Ishikawa (cell line): ENCODE measurements around the gene SLC25A2.

Experiments used
- CEBPB ChIP-seq: IDR thresholded peaks from 2 replicates; pipeline ENCODE4 v1.6.1; 2012
- CREB1 ChIP-seq: IDR thresholded peaks from 2 replicates; pipeline ENCODE4 v1.6.1; 2012; ENCODE audit warnings: low read depth
- EGR1 ChIP-seq: IDR thresholded peaks from 2 replicates; pipeline ENCODE4 v1.6.1; 2012
- EP300 ChIP-seq: IDR thresholded peaks from 2 replicates; pipeline ENCODE4 v1.6.1; 2012; ENCODE audit warnings: borderline replicate concordance
- FOXM1 ChIP-seq: IDR thresholded peaks from 2 replicates; pipeline ENCODE4 v1.6.1; 2012; ENCODE audit warnings: low read depth, borderline replicate concordance
- NFIC ChIP-seq: IDR thresholded peaks from 2 replicates; pipeline ENCODE4 v1.6.1; 2012
- RAD21 ChIP-seq: IDR thresholded peaks from 2 replicates; pipeline ENCODE4 v1.6.1; 2012; ENCODE audit warnings: low read depth
- TAF1 ChIP-seq: IDR thresholded peaks from 2 replicates; pipeline ENCODE4 v1.6.1; 2012; ENCODE audit warnings: low read depth, mild to moderate bottlenecking
- TCF12 ChIP-seq: IDR thresholded peaks from 2 replicates; pipeline ENCODE4 v1.6.1; 2012; ENCODE audit warnings: low read depth
- TEAD4 ChIP-seq: IDR thresholded peaks from 2 replicates; pipeline ENCODE4 v1.6.1; 2012
- YY1 ChIP-seq: IDR thresholded peaks from 2 replicates; pipeline ENCODE4 v1.6.1; 2012; ENCODE audit warnings: low read depth
- ZBTB7A ChIP-seq: IDR thresholded peaks from 2 replicates; pipeline ENCODE4 v1.6.1; 2012; ENCODE audit warnings: low read depth
- TF ChIP-seq, protein P1 (sequence below): IDR thresholded peaks from 2 replicates; pipeline ENCODE4 v1.6.1; 2012; ENCODE audit warnings: low read depth, mild to moderate bottlenecking
- TF ChIP-seq, protein P2 (sequence below): IDR thresholded peaks from 2 replicates; pipeline ENCODE4 v1.6.1; 2012

DNA sequence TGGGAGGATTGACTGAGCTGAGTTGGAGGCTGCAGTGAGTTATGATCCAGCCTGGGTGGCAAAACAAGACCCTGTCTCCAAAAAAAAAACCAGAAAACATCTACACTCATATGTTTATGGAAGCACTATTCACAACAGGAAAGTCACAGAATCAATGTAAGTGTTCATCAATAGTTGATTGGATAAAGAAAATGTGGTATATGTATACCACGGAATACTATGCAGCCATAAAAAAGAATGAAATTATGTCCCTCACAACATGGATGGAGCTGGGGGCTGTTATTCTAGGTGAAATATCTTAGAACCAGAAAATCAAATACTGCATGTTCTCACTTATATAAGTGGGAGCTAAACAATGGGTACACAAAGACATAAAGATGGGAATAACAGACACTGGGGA is 2.8 kb upstream of the SLC25A2 start:
- TF ChIP-seq TEAD4 (no peak), CEBPB (no peak), EP300 (no peak), YY1 (no peak), TAF1 (no peak), TCF12 (no peak), NFIC (no peak), RAD21 (no peak), EGR1 (no peak), CREB1 (no peak), FOXM1 (no peak), ZBTB7A (no peak)
- TF ChIP-seq, protein P1, sequence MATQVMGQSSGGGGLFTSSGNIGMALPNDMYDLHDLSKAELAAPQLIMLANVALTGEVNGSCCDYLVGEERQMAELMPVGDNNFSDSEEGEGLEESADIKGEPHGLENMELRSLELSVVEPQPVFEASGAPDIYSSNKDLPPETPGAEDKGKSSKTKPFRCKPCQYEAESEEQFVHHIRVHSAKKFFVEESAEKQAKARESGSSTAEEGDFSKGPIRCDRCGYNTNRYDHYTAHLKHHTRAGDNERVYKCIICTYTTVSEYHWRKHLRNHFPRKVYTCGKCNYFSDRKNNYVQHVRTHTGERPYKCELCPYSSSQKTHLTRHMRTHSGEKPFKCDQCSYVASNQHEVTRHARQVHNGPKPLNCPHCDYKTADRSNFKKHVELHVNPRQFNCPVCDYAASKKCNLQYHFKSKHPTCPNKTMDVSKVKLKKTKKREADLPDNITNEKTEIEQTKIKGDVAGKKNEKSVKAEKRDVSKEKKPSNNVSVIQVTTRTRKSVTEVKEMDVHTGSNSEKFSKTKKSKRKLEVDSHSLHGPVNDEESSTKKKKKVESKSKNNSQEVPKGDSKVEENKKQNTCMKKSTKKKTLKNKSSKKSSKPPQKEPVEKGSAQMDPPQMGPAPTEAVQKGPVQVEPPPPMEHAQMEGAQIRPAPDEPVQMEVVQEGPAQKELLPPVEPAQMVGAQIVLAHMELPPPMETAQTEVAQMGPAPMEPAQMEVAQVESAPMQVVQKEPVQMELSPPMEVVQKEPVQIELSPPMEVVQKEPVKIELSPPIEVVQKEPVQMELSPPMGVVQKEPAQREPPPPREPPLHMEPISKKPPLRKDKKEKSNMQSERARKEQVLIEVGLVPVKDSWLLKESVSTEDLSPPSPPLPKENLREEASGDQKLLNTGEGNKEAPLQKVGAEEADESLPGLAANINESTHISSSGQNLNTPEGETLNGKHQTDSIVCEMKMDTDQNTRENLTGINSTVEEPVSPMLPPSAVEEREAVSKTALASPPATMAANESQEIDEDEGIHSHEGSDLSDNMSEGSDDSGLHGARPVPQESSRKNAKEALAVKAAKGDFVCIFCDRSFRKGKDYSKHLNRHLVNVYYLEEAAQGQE = no peak
- TF ChIP-seq, protein P2, sequence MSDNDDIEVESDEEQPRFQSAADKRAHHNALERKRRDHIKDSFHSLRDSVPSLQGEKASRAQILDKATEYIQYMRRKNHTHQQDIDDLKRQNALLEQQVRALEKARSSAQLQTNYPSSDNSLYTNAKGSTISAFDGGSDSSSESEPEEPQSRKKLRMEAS = no peak
